ENCODE data around the gene GALNT16. TPM values are rescaled to one million over a fixed set of nuclear protein-coding genes. Genes with fewer than 3 reads are reported as not detected.

The GALNT16 gene
- polyA plus RNA-seq, 1 donor (not counting 4 experiments of a cell fraction or from before 2014, with no cell fraction given): not detected

DNA sequence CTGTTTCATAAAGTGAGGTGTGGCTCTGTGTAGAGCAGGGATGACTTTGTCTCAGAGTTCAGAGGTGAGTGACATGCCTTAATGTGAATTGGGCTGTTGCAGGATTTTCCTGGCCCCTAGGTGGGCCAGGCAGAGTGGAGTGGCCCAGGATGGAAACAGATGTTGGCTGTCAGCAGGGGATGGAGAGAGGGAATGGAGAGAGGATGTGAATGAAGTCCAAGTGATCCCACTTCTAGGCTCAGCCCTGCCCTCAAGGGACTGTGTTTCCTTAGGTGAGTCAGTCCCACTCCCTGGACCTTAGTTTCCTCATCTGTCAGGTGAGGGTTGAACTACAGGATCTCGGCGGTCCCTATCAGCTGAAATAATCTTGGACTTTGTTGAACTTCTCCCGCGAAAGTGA lies 7.5 kb downstream of the GALNT16 start:
- Histone ChIP-seq H3K27me3 (ENCODE audit: control insufficient read depth, extremely low read depth, insufficient read depth, low read length) (peaks cover 14% of the 10 kb centered on the region), H3K79me2 (ENCODE audit: control insufficient read depth, insufficient read depth, low read length) (no peaks in the 10 kb centered on the region), H3K9ac (ENCODE audit: control insufficient read depth, extremely low read depth, insufficient read depth, low read length) (no peak overlapping the region), H3K9me1 (ENCODE audit: control insufficient read depth, extremely low read depth, insufficient read depth, low read length) (no peaks in the 10 kb centered on the region), H3K9me3 (ENCODE audit: control insufficient read depth, low read depth, low read length) (no peaks in the 10 kb centered on the region), H3K27ac (ENCODE audit: control insufficient read depth, insufficient read depth, low read length) (no peak overlapping the region), H2AFZ (ENCODE audit: control insufficient read depth, low read length) (no peak overlapping the region), H3K4me3 (ENCODE audit: control insufficient read depth in 2 of 3, extremely low read depth in 1 of 3, insufficient read depth in 2 of 3, low read depth in 1 of 3, low read length in 3 of 3) (no peak overlapping the region), H3K36me3 (ENCODE audit: control insufficient read depth in 2 of 2, extremely low read depth in 1 of 2, insufficient read depth in 2 of 2, low read length in 2 of 2) (no peaks in the 10 kb centered on the region), H3K4me2 (ENCODE audit: control insufficient read depth, extremely low read depth, insufficient read depth, low read depth, low read length) (no peak overlapping the region), H3K4me1 (ENCODE audit: control insufficient read depth, extremely low read depth, insufficient read depth, low read length) (peaks cover 12% of the 10 kb centered on the region), H4K20me1 (ENCODE audit: control insufficient read depth, extremely low read depth, insufficient read depth, low read length) (no peaks in the 10 kb centered on the region)
- dilution Hi-C loops (cut with MboI; ENCODE audit: extremely low pct_ligation_motif_present, low sequenced_read_pairs): no loop called here
- DNase-seq (ENCODE audit: low read depth, low spot score): no peak
- FAIRE-seq: no peak
- TF ChIP-seq, protein P1, sequence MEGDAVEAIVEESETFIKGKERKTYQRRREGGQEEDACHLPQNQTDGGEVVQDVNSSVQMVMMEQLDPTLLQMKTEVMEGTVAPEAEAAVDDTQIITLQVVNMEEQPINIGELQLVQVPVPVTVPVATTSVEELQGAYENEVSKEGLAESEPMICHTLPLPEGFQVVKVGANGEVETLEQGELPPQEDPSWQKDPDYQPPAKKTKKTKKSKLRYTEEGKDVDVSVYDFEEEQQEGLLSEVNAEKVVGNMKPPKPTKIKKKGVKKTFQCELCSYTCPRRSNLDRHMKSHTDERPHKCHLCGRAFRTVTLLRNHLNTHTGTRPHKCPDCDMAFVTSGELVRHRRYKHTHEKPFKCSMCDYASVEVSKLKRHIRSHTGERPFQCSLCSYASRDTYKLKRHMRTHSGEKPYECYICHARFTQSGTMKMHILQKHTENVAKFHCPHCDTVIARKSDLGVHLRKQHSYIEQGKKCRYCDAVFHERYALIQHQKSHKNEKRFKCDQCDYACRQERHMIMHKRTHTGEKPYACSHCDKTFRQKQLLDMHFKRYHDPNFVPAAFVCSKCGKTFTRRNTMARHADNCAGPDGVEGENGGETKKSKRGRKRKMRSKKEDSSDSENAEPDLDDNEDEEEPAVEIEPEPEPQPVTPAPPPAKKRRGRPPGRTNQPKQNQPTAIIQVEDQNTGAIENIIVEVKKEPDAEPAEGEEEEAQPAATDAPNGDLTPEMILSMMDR (optimal IDR thresholded peaks at IDR 0.05 in 1 of 3, IDR thresholded peaks at IDR 0.05 in 1 of 3, conservative IDR thresholded peaks at IDR 0.05 in 1 of 3; ENCODE audit: extremely low read depth in 1 of 3, insufficient read depth in 2 of 3, low read length in 3 of 3): no peak
- TF ChIP-seq EZH2 (IDR thresholded peaks at IDR 0.05; ENCODE audit: low read length): no peak

DNA sequence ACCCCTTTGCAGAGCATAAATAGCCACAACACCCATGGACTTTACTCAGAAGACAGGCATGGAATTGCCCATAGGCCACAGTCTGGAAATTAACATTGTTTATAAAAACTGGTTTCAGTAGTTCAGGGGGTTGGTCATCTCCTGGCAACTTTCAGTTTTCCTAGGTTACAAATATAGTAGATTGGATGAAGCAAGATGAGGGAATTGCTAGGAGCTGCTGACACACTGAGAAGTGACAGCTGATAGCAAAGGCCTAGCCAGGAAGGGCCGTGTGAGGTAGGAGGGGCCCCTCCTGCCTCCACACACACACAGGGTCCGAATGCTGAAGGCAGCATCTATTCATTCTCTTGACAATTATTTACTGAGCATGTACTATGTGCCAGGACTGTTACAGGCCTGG lies 8.3 kb downstream of the GALNT16 start:
- Histone ChIP-seq H3K4me3 (ENCODE audit: control insufficient read depth in 2 of 3, extremely low read depth in 1 of 3, insufficient read depth in 2 of 3, low read depth in 1 of 3, low read length in 3 of 3) (no peak overlapping the region), H3K79me2 (ENCODE audit: control insufficient read depth, insufficient read depth, low read length) (no peaks in the 10 kb centered on the region), H3K9ac (ENCODE audit: control insufficient read depth, extremely low read depth, insufficient read depth, low read length) (no peak overlapping the region), H2AFZ (ENCODE audit: control insufficient read depth, low read length) (no peak overlapping the region), H3K4me2 (ENCODE audit: control insufficient read depth, extremely low read depth, insufficient read depth, low read depth, low read length) (no peak overlapping the region), H3K9me3 (ENCODE audit: control insufficient read depth, low read depth, low read length) (no peaks in the 10 kb centered on the region), H4K20me1 (ENCODE audit: control insufficient read depth, extremely low read depth, insufficient read depth, low read length) (no peaks in the 10 kb centered on the region), H3K27me3 (ENCODE audit: control insufficient read depth, extremely low read depth, insufficient read depth, low read length) (peaks cover 13% of the 10 kb centered on the region), H3K27ac (ENCODE audit: control insufficient read depth, insufficient read depth, low read length) (no peak overlapping the region), H3K4me1 (ENCODE audit: control insufficient read depth, extremely low read depth, insufficient read depth, low read length) (peaks cover 12% of the 10 kb centered on the region), H3K9me1 (ENCODE audit: control insufficient read depth, extremely low read depth, insufficient read depth, low read length) (no peaks in the 10 kb centered on the region), H3K36me3 (ENCODE audit: control insufficient read depth in 2 of 2, extremely low read depth in 1 of 2, insufficient read depth in 2 of 2, low read length in 2 of 2) (no peaks in the 10 kb centered on the region)
- no peak for FAIRE-seq
- TF ChIP-seq, protein P1 (optimal IDR thresholded peaks at IDR 0.05 in 1 of 3, IDR thresholded peaks at IDR 0.05 in 1 of 3, conservative IDR thresholded peaks at IDR 0.05 in 1 of 3; ENCODE audit: extremely low read depth in 1 of 3, insufficient read depth in 2 of 3, low read length in 3 of 3): no peak
- TF ChIP-seq EZH2 (IDR thresholded peaks at IDR 0.05; ENCODE audit: low read length): no peak
- no peak for DNase-seq (ENCODE audit: low read depth, low spot score)
- dilution Hi-C loops (cut with MboI; ENCODE audit: extremely low pct_ligation_motif_present, low sequenced_read_pairs): no loop called here
